ENCODE results near the gene KIF11.
A peak's percentile ranks its signal among the peaks of the same experiment; 100 is the strongest.

Gene KIF11

GRCh38 chr10:92677708-92678107 is 84.8 kb downstream of the KIF11 start:
- DNase-seq (ENCODE audit: low read depth in 1 of 2, low spot score in 1 of 2), result no peak

DNA sequence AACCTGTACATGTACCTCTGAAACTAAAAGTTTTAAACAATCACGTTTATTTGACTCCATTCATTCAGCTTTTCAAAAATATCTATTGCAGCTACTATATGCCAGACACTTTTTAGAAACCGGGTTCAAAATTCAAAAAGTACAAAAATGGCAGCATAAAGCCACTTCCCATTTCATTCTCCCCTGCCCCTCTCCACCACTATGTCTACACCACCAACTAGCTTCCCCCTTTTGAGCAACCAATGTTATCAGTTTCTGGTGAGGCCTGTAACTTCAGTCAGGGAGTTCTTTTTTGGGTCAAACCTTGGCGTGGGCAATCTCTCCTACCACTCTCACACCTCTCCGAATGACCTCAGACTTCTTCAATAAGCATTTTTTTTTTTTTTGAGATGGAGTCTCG is 85.3 kb downstream of the KIF11 start:
- DNase-seq (ENCODE audit: low read depth in 1 of 2, low spot score in 1 of 2), result no peak

GRCh38 chr10:92681306-92681834 is 88.4 kb downstream of the KIF11 start:
- DNase-seq (ENCODE audit: low read depth in 1 of 2, low spot score in 1 of 2), result no peak

DNA sequence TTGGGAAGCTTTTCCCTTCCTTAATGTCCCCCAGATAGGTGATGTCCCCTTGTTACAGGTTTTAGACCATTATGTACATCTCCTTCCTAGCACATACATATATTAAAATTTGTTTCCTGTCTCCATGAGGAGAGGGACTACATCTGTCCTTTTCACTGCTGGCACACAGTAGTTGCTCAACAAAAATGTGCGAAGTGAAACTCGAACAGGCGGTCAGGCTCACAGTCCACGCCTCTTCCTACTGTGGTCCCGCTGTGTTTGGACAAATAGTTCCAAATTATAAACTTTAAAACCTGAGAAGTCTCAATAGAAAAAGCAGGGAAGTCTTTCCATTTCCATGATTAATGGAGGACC is 95.6 kb downstream of the KIF11 start:
- no peak for DNase-seq (ENCODE audit: low read depth in 1 of 2, low spot score in 1 of 2)

DNA sequence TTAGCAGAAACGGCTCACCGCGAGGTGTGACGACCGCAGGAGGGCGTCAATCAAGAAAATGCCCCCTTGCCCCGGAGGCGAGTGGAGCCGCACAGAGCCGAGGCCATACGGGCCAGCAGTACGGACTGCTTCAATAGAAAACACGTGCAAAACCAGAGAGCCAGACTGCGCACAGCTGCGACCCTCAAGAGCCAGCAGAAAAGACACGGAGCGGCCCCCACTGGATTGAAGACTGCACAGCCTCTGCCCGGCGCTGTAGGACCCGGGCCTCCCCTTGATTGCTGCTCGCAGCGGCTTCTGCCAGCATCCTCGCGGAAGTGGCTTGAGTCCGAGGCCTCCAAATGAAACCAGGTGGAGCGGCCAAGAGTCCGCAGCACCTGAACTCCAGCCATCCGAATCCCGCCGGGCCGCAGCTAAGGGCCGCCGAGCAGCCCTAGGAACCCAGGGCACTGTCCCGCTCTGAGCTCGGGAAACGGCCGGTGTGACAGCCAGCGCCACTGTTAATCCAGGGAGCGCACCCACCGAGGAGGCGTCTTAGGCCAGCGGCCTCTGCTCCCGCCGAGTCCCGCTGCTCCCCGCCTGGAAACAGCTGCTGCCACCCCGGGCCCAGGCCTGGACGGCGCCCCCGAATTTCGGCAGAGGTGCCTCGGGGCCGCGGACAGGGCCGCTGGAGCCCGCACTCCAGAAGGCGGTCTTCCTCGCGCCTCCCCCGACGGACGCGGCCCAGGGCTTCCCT is 96.2 kb downstream of the KIF11 start:
- no peak for DNase-seq (ENCODE audit: low read depth in 1 of 2, low spot score in 1 of 2)

GRCh38 chr10:92689663-92690210 is 96.8 kb downstream of the KIF11 start, which contains the start of gene HHEX:
HHEX (plus strand) TSS chr10:92689955; CDS start chr10:92689987, 32 bp downstream.
- DNase-seq (ENCODE audit: low read depth in 1 of 2, low spot score in 1 of 2), result no peak

DNA sequence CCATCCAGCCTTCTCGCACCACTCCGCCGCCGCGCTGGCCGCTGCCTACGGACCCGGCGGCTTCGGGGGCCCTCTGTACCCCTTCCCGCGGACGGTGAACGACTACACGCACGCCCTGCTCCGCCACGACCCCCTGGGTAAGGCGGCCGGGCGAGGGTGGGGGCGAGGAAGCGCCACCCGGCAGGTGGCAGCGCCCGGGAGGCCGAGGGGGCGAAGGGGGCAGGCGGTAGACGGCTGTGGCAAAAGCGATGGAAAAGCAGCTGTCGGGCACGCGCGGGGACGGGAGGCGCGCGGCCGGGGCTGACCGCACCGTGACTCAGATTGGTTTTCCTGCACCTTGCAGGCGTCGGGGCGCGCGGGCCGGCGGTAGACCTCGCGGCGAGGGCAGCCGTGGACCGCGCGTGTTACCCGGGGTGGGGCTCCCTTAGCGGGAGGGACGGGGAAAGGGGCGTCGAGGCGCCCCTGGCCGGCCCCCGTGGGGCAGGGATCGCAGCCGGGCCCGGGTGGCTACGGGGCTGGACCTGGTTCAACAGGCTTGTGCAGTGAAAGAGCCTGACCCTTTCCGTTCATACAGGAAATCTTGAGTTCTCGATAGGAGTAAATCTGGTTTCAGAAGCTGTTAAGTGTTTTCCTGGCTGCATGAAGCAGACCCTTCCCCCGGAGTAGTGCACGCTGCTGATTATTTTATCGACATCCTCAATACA is 97.4 kb downstream of the KIF11 start:
- peak in 1 of 2 donors; percentile 33 for DNase-seq (ENCODE audit: low read depth in 1 of 2, low spot score in 1 of 2)

GRCh38 chr10:92690915-92691590 is 98.1 kb downstream of the KIF11 start:
- no peak for DNase-seq (ENCODE audit: low read depth in 1 of 2, low spot score in 1 of 2)

- no peak for DNase-seq (ENCODE audit: low read depth in 1 of 2, low spot score in 1 of 2)
Measured at GRCh38 chr10:92691591-92692079, 98.7 kb downstream of the KIF11 start.

- no peak for DNase-seq (ENCODE audit: low read depth in 1 of 2, low spot score in 1 of 2)
Measured at GRCh38 chr10:92692080-92692671, 99.2 kb downstream of the KIF11 start.

GRCh38 chr10:92692697-92693533 is 100.0 kb downstream of the KIF11 start:
- no peak for DNase-seq (ENCODE audit: low read depth in 1 of 2, low spot score in 1 of 2)

GRCh38 chr10:92693534-92693893 is 100.6 kb downstream of the KIF11 start:
- no peak for DNase-seq (ENCODE audit: low read depth in 1 of 2, low spot score in 1 of 2)

GRCh38 chr10:92695679-92696605 is 103.0 kb downstream of the KIF11 start:
- no peak for DNase-seq (ENCODE audit: low read depth in 1 of 2, low spot score in 1 of 2)

DNA sequence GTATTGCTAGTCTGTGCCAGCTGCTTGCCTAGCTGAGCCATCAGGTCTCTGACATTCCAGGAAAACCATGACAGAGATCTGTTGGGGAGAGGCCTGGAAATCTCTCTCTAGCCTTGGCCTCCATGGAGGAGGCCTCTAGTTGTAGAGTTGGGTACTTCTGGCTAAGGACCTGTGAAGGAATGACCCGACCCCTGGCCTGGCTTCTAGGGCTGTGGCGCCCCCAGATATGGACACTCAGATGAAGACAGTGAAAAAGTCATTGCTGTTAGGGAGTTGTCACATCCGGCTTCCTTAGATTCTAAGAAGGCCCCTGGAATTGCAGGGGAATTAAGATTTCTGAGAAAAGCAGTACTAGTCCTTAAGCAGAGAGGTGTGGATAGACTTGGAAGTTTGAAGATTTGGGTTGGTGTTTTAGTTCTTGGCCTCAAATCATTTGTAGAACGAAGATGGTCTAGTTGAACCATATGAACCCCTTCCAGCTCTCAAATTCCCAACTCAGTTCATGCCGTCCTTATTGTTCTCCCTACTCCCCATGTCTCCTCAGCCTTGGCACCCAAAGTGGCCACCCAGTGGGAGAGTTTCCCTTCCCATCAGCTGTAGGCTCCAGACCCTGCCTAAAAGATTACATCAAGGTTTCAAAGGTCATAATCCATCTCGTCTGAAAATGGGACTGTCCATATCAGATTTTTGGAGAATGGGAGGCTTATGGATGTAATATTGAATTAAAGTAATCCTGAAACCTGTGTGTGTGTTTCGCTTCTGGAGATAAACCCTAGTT is 103.9 kb downstream of the KIF11 start:
- DNase-seq (ENCODE audit: low read depth in 1 of 2, low spot score in 1 of 2), result no peak

DNA sequence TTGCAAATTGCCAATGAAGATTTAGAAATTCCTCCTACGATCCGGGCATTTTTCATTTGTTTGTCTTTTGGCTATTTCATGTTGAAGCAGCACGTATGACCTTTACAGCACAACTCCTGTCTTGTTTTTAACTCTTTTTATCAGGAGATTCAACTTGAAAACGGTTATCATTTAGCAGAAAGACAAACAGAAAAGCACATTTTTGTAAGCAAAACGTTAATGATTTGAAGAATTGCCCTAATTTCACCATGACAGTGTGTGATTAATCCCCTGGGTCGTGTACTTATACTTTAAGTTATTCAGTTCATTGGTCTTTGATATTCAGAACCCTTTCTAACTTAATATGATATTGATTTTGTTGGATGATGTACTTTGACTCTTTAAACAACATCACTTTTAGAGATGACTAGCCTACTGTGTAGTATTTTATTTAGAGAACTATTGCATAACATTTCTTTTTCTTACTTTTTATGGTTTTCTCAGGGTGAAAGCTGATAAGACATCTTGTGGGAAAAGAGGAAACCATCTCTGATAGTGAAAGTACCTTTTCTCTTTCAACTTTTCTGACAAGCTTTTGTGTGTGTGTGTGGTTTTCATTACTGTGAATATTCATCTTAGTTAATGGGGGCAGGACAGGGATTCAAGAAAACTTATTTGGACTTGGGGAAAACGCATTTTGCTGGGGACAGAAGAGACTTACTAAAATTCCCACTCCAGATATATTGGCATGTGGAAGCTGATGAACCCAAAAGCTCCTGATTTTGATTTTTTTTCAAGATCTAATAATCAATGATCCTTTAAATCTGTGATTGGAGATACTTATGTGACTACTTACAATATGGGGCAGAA is 105.0 kb downstream of the KIF11 start:
- no peak for DNase-seq (ENCODE audit: low read depth in 1 of 2, low spot score in 1 of 2)

- DNase-seq (ENCODE audit: low read depth in 1 of 2, low spot score in 1 of 2), result no peak
Measured at GRCh38 chr10:92699193-92699517, 106.2 kb downstream of the KIF11 start.

DNA sequence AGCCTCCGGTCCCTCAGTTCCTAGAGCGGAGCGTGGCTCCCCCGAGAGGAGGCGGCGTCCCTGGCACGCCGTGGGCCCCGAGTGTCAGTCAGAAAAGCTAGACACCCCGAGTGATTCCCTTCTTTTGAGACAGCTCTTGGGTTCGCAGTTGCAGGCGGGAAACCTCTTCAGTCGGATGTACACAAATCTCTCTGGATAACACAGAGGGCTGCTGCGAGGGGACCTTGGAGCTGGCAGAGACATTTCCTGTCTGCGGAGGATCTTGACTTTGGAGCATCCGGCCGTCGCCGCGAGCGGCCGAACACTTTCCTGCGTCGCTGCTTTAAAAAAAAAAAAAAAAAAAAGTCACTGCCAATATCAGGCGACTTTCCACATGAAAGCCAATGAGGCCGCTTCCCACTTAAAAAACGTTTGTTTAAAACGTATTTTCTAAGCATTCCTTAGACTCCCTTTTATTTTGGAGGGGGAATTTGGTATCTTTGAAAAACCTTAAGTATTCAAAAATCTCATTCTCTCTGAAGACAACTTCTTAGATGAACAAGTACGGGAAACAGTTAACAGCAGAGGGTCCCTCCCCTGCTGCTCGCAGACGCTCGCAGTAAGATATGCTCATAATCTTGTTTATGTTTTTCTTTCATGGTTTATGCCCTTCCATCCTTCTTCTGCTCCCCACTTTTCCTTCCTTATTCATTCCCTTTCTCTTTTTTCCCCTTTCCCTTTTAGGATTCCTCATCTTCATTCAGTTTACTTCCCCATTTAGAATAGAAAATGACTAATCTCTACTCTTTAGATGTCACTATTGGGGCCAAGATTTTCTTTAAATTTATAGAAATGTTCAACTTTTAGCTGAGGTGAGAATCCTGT is 106.8 kb downstream of the KIF11 start:
- no peak for DNase-seq (ENCODE audit: low read depth in 1 of 2, low spot score in 1 of 2)

Measured in activated CD4-positive, alpha-beta T cell treated with anti-CD3 and anti-CD28 coated beads, Interleukin-2, amount 50 U/mL, for 24 hours (primary cell).